Peyer's patch (tissue), 4 donors: ENCODE results near the gene CCM2.

Experiments used
- CTCF ChIP-seq, 6 experiments: fragments of 450-650 bp in 4 of 6; fragments of 200-600 bp in 2 of 6; sonication (generic) in 1 of 6; IDR thresholded peaks; one replicate each; pipeline ENCODE4 v1.5.1; 2017 to 2019; ENCODE audit warnings: antibody characterized with exemption in 6 of 6, mild to moderate bottlenecking in 3 of 6, moderate library complexity in 1 of 6
- POLR2A ChIP-seq, 2 donors: fragments of 450-650 bp; IDR thresholded peaks; one replicate each; pipeline ENCODE4 v1.5.1; 2017; ENCODE audit warnings: antibody characterized with exemption in 2 of 2, mild to moderate bottlenecking in 2 of 2, moderate library complexity in 2 of 2

- no peak for TF ChIP-seq CTCF (IDR thresholded peaks at IDR 0.05)
- TF ChIP-seq POLR2A (IDR thresholded peaks at IDR 0.05) = no peak
These were observed 37.9 kb downstream of the CCM2 start for GRCh38 chr7:45037876-45038275.
